ENCODE measurements around the gene FBN1.

Gene FBN1

DNA sequence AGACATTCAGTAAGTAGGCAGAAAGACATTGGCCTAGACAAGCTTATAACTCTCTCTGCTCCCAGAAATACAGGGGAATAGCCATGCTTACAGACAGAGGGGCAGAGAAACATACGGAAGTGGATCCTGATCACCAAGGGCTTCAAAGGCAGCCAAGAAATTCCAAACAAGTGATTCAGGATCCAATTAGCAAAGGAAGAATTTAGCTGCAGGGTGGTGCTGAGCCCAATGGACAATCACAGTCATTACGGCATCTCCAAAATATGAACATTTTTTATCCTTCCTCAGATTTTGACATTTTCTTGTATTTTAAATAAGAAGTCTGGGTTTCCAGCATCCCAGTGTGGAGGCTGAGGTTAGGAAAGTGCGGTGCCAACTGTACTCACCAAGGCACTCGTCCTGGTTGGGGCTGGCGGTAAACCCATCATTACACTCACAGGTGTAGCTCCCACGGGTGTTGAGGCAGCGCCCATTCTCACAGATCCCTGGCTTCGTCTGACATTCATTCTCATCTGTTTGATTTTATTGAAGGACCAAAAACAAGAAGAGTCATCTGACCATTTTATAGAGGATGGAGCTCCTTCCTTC, 217.5 kb downstream of the FBN1 start:
- Mint-ChIP-seq H3K27me3 (no peaks in the 10 kb centered on the region), H3K36me3 (no peaks in the 10 kb centered on the region), H3K4me1 (ENCODE audit: low read depth) (no peaks in the 10 kb centered on the region), H3K27ac (no peak overlapping the region), H3K4me3 (no peak overlapping the region), H3K9me3 (ENCODE audit: low read depth) (no peaks in the 10 kb centered on the region)

DNA sequence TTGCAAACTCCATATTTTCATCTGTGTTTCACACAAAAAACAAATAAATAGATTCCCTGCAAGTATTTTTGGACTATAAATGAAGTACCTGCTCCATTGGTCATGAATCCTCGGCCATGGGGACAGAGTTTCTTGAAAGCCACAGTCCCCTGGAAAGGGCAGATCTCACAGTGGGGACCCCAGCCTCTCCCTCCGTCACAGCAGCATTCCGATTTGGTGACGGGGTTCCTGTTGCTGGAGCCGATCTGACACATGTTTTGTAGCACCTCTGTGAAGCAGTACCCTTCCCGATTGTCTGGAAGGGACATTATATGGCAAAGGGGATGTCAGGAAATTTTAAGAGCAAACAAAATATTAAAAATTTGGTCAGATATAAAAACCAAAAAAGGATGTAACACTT, 218.0 kb downstream of the FBN1 start:
- Mint-ChIP-seq H3K27ac (no peak overlapping the region), H3K4me3 (no peak overlapping the region), H3K27me3 (no peaks in the 10 kb centered on the region), H3K36me3 (no peaks in the 10 kb centered on the region), H3K9me3 (ENCODE audit: low read depth) (no peaks in the 10 kb centered on the region), H3K4me1 (ENCODE audit: low read depth) (no peaks in the 10 kb centered on the region)

DNA sequence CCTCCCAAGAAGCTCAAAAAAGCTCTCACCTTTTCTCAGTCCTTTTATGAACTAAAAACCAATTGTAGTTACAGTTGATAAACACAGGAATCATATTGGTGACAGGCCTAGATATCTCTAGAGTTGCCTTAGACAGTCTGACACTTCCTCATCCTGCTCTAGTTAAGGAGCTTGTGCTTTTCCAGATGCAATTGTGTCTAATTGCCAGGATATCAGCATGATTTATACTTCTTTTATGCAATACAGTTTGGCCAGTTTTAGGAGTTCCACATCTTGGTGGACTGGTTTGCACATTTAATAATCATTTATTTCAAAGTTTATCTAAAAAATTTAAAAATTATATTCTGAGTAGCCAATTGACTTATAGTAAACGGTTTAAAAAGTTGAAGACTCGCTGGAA, 218.6 kb downstream of the FBN1 start:
- H3K9me3 Mint-ChIP-seq (ENCODE audit: low read depth): no peaks in the 10 kb centered on the region
- H3K36me3 Mint-ChIP-seq: no peaks in the 10 kb centered on the region
- H3K4me1 Mint-ChIP-seq (ENCODE audit: low read depth): no peaks in the 10 kb centered on the region
- no peaks in the 10 kb centered on the region for H3K27me3 Mint-ChIP-seq
- H3K4me3 Mint-ChIP-seq: no peak overlapping the region
- H3K27ac Mint-ChIP-seq: no peak overlapping the region

DNA sequence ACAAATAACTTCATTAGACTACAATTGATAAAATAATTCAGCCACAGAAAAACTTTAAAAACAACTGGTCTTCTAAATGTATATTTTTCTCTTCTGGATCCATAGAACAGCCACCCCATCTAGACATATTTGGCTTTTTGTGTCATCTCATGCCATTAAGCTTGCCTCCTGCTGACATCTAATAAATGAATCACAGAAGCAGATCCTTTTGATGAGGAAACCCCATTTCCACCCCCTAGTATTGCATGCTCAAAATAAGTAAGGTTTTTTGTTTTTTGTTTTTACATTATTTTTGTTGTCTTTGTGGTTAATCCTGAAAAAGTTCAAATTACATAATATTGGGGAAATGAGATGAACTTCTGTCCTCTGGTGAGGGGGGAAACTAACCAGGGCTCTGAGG, 219.5 kb downstream of the FBN1 start:
- Mint-ChIP-seq H3K27ac (no peak overlapping the region), H3K36me3 (no peaks in the 10 kb centered on the region), H3K9me3 (ENCODE audit: low read depth) (no peaks in the 10 kb centered on the region), H3K4me3 (no peak overlapping the region), H3K27me3 (no peaks in the 10 kb centered on the region), H3K4me1 (ENCODE audit: low read depth) (no peaks in the 10 kb centered on the region)

DNA sequence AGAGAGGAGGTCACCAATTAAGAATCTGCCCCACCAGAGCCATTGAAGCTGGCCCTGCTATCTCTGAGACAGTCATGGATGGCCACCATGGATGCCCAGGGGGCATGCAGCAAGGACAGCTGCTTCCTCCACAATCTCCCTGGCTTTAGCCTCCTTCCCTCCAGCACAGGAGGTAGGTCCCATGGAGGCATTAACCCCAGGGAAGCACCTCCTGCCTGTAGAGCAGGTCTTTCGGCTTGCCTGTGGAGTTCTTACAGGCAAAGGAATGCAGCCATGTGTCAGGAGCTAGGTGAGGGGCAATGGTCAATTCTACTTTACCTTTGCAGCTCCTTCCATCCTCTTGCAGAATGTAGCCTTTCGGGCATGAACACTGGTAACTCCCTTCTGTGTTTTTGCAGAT, 220.5 kb downstream of the FBN1 start:
- Mint-ChIP-seq H3K9me3 (ENCODE audit: low read depth) (no peaks in the 10 kb centered on the region), H3K4me1 (ENCODE audit: low read depth) (no peaks in the 10 kb centered on the region), H3K4me3 (no peak overlapping the region), H3K36me3 (no peaks in the 10 kb centered on the region), H3K27ac (no peak overlapping the region), H3K27me3 (no peaks in the 10 kb centered on the region)

DNA sequence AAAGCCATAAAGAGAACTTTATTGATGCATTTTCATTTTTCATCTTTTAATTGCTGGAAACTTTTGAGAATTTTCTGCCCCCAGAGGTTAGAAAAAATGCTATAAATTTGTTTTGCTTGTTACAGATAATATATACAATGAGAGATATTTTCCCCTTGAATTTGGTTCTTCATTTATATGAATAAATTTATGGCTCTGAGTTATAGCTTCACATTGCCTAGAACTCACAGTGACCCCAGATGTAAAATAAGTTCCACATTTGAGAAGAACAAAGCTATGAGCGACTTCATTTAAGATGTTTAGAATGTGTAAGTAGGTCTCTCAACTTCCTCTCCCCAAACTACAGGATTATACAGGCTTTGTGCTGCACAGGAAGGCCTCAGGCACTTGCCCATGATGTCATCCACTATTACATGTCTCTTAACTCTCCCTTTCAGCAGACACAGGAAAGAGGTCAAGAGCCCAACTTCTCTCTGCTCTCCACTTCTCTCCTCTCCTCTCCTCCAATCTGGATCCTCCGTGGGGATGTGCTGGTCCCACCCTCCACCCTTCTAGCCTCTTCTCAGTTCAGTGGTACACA, 221.5 kb downstream of the FBN1 start:
- Mint-ChIP-seq H3K27me3 (no peaks in the 10 kb centered on the region), H3K27ac (no peak overlapping the region), H3K9me3 (ENCODE audit: low read depth) (no peaks in the 10 kb centered on the region), H3K36me3 (no peaks in the 10 kb centered on the region), H3K4me1 (ENCODE audit: low read depth) (no peaks in the 10 kb centered on the region), H3K4me3 (no peak overlapping the region)

DNA sequence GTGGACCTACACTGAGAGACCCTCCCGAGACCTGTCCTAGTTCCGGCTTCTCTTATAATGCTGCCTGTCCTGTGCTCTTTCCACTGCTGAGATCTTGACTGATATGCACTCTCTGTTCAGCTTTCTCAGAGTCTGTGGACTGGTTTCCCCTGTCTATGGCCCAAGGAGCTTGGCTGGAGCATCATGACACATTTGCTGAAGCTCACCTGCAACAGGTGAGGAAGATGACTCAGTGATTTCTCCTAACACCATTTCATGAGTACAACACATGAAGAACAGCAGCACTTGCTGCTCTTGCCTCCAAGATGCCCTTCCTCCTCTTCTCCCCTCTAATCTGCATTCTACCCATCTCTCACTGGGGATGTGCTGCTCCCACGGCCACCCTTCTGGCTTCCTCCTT, 222.2 kb downstream of the FBN1 start:
- no peak overlapping the region for H3K4me3 Mint-ChIP-seq
- no peaks in the 10 kb centered on the region for H3K9me3 Mint-ChIP-seq (ENCODE audit: low read depth)
- no peaks in the 10 kb centered on the region for H3K4me1 Mint-ChIP-seq (ENCODE audit: low read depth)
- no peaks in the 10 kb centered on the region for H3K27me3 Mint-ChIP-seq
- H3K36me3 Mint-ChIP-seq: no peaks in the 10 kb centered on the region
- H3K27ac Mint-ChIP-seq: no peak overlapping the region

DNA sequence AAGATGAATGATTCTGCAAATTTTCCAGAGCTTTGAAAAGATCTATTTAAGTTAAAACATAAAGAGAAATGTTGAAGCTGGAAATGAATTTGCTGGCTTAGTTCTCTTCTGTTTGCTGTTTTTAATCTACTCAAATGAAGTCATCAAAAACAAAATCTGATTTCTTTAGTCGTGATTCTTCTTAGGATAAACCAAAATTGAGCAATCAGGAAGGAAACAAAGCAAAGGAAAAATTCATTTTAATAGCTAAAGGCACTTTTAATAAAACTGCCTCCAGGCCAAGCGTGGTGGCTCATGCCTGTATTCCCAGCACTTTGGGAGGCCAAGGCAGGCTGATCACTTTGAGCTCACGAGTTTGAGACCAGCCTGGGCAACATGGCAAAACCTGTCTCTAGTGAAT, 223.1 kb downstream of the FBN1 start:
- Mint-ChIP-seq H3K9me3 (ENCODE audit: low read depth) (no peaks in the 10 kb centered on the region), H3K4me1 (ENCODE audit: low read depth) (no peaks in the 10 kb centered on the region), H3K36me3 (no peaks in the 10 kb centered on the region), H3K4me3 (no peak overlapping the region), H3K27ac (no peak overlapping the region), H3K27me3 (no peaks in the 10 kb centered on the region)

DNA sequence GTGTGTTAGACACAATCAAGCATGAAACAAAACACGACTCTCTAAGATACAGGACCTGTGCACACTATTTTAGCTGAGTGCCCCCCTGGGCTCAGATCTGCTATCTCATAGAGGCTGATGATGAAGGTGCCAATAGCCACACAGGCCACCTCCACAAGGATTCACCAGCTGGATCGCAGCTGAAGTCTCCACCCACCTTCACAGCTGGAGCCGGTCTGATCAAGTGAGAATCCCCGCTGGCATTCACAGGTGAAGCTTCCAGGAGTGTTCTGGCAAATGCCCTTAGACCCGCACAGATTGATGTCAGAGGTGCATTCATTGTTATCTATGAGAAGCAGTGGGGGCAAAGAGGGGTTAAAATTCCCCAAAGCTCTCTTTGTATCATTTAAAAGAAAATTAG, 224.1 kb downstream of the FBN1 start:
- H3K4me1 Mint-ChIP-seq (ENCODE audit: low read depth): no peaks in the 10 kb centered on the region
- H3K4me3 Mint-ChIP-seq: no peak overlapping the region
- H3K27me3 Mint-ChIP-seq: no peaks in the 10 kb centered on the region
- no peaks in the 10 kb centered on the region for H3K36me3 Mint-ChIP-seq
- H3K27ac Mint-ChIP-seq: no peak overlapping the region
- no peaks in the 10 kb centered on the region for H3K9me3 Mint-ChIP-seq (ENCODE audit: low read depth)

DNA sequence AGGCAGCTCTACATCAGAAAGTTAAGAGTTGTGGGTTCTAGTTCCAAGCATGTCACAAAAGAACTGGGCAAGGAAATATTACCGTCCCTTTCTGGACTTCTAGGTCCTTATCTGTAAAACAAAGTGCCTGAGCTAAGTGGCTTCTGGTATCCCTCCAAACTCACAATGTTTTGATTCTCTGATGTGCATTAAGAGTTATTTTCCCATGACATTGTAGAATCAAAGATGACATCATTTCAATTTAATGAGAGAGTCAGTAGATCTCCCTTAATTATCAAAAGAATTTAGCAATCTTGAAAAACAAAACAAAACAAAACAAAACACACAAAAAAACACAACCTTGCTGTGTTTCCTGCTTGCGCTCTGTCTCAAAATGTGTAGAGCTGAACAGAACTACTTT, 225.6 kb downstream of the FBN1 start:
- Mint-ChIP-seq H3K4me1 (ENCODE audit: low read depth) (no peaks in the 10 kb centered on the region), H3K27me3 (no peaks in the 10 kb centered on the region), H3K4me3 (no peak overlapping the region), H3K9me3 (ENCODE audit: low read depth) (no peaks in the 10 kb centered on the region), H3K36me3 (no peaks in the 10 kb centered on the region), H3K27ac (no peak overlapping the region)

DNA sequence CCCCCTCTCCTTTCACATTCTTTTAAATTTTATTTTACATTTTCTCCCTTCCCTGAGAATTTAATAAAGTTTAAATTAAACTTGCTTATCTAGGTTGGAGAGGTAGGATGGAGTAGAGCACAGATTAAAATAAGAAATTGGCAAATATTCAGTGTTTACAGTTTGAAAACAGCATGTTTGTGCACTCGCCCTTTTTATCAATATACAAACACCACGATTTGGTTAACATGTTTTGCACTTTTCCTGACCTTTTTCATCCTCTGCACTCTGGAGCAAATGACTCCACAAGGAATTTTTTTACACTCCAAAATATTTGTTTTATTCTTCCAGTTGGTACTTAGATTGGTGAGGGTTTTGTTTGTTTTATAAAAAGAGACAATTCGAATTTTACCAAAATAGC, 227.2 kb downstream of the FBN1 start:
- Mint-ChIP-seq H3K4me3 (no peak overlapping the region), H3K27me3 (no peaks in the 10 kb centered on the region), H3K9me3 (ENCODE audit: low read depth) (no peaks in the 10 kb centered on the region), H3K36me3 (no peaks in the 10 kb centered on the region), H3K4me1 (ENCODE audit: low read depth) (no peaks in the 10 kb centered on the region), H3K27ac (no peak overlapping the region)

DNA sequence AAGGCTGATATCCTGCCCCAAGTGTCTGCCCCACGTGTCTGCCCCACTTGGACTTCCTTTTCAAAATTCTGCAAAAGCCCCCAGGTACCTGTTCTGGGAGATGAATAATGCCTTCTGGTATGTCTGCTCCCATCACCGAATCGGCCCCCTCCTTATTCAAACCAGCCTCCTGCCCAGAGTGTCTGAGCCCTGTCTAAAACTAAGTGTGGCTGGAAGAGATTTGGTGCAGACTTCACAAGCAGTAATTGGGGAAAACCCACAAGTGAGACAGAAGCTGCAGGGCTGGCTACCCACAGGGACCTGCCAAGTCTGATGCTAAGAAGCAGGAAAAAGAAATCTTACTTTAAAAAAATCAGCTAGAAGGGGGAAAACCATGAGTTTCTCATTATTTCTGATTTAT, 229.2 kb downstream of the FBN1 start:
- Mint-ChIP-seq H3K27ac (no peak overlapping the region), H3K9me3 (ENCODE audit: low read depth) (no peaks in the 10 kb centered on the region), H3K27me3 (no peaks in the 10 kb centered on the region), H3K4me1 (ENCODE audit: low read depth) (no peaks in the 10 kb centered on the region), H3K4me3 (no peak overlapping the region), H3K36me3 (no peaks in the 10 kb centered on the region)

DNA sequence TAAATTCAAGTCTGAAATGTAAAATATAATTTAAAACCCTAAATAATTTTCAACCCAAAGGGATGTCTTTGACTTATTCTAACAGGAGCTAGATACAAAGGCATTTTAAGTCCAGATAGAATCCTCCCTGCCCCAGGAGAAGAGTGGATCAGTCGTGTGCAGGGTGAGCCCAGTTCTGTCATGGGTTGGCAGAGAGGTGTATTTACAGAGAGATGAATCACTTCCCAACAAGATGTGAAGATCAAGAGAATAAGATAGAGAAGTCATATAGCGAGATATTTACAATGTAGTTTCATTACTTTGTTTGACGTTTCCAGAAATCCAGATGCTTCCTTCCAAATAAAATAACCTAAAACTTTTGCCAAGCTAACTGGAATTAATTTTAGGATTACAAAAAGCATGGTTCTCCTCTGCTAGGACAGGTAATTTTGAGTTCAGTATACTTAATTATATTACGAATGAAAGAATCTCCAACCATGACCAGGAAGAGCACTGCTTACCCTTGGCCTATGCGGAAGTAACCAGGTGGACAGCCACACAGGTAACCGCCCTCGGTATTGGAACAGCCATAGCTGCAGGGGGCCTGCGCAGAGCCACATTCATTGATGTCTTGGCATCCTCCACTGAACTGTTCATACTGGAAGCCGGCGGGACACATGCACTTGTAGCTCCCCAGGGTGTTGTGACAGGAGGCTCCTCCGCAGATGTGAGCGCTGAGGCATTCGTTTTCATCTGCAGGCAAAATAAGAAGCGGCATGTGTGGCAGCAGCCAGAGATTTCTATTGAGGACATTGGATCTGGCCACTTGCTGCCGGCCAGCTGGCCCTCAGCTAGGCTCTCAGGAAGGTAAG, 230.2 kb downstream of the FBN1 start:
- Mint-ChIP-seq H3K27ac (no peak overlapping the region), H3K4me1 (ENCODE audit: low read depth) (no peaks in the 10 kb centered on the region)

DNA sequence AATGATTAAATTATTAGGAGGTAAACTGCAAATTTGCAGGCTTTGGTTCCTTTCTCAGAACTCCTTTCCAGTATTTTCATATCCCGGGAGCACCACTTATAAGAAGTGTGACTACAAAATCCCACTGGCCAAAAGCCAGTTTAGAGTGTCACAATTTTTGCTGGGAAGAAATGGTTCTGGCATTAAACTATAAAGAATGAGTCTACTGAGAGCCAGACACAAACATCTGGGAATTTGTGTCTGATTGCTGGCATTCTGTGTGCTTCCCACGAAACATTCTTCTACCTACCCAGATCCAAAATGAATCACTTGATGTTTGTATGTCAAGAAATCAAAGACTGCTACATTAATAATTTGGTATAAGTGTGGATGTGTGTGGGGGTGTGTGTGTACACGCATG, 231.5 kb downstream of the FBN1 start:
- Mint-ChIP-seq H3K4me3 (no peak overlapping the region), H3K4me1 (ENCODE audit: low read depth) (no peaks in the 10 kb centered on the region), H3K27ac (no peak overlapping the region), H3K27me3 (no peaks in the 10 kb centered on the region), H3K9me3 (ENCODE audit: low read depth) (no peaks in the 10 kb centered on the region), H3K36me3 (no peaks in the 10 kb centered on the region)

More for the DNA sequence above, 230.2 kb downstream of the FBN1 start:
- Mint-ChIP-seq H3K4me3 (no peak overlapping the region), H3K9me3 (ENCODE audit: low read depth) (no peaks in the 10 kb centered on the region), H3K36me3 (no peaks in the 10 kb centered on the region), H3K27me3 (no peaks in the 10 kb centered on the region)

DNA sequence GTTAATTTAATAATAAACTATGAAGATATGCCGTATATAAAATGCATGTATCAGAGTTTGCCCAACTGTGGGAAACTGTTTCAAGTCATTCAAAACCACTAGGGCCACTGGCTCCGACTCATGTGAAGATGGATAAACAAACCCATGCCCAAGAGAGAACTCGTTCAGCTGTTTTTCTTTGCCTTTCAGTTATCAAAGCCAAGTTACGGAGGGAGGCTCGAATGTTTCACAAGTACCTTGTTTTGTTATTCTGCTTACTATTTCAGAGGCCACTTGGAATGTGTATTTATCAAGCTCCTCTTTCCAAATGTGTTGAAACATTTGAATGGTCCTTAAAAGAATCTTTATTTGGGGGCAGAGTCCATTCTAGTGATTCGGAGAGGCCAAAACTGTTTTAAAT, 232.2 kb downstream of the FBN1 start:
- Mint-ChIP-seq H3K9me3 (ENCODE audit: low read depth) (no peaks in the 10 kb centered on the region), H3K27me3 (no peaks in the 10 kb centered on the region), H3K27ac (no peak overlapping the region), H3K36me3 (no peaks in the 10 kb centered on the region), H3K4me1 (ENCODE audit: low read depth) (no peaks in the 10 kb centered on the region), H3K4me3 (no peak overlapping the region)

Data from activated naive CD8-positive, alpha-beta T cell (primary cell).